ENCODE measurements around the gene PAQR9. TPM values are rescaled to one million over a fixed set of nuclear protein-coding genes. Genes with fewer than 3 reads are reported as not detected.

The PAQR9 gene
- total and polyA plus RNA-seq, 9 of the 15 experiments (the other 6 are each of a cell fraction or from before 2014, with no cell fraction given): 0.04 to 0.58 (median 0.22) TPM

- peak in 1 of 2 experiments; percentile 31; a peak in 2 of 4 replicates for TF ChIP-seq RAD21 (CRISPR knock-in tag; conservative IDR thresholded peaks at IDR 0.05 in 1 of 2, IDR thresholded peaks at IDR 0.05 in 1 of 2)
- peak in 1 of 3 experiments; percentile 68 for TF ChIP-seq YY1 (IDR thresholded peaks at IDR 0.05; ENCODE audit: borderline replicate concordance in 1 of 3, control insufficient read depth in 1 of 3, extremely low read depth in 1 of 3, insufficient read depth in 3 of 3, insufficient read length in 1 of 3, insufficient replicate concordance in 2 of 3, low read depth in 1 of 3, low read length in 2 of 3)
- no peak for TF ChIP-seq GTF2F1 (IDR thresholded peaks at IDR 0.05; ENCODE audit: low read depth, low read length)
- TF ChIP-seq BRD9 (IDR thresholded peaks at IDR 0.05; ENCODE audit: low read depth, partially characterized antibody): no peak
- TF ChIP-seq ARID1B (IDR thresholded peaks at IDR 0.05): 0 out of 2 replicates have a peak, but pooled peaks have one; percentile 28
- no peak for TF ChIP-seq CREBBP (IDR thresholded peaks at IDR 0.05; ENCODE audit: low read depth, low read length)
- no peak for TF ChIP-seq TCF7 (IDR thresholded peaks at IDR 0.05; ENCODE audit: borderline replicate concordance)
- no peak for TF ChIP-seq ZNF445 (CRISPR knock-in tag; IDR thresholded peaks at IDR 0.05; ENCODE audit: low read depth)
- TF ChIP-seq HCFC1 (IDR thresholded peaks at IDR 0.05; ENCODE audit: low read depth, low read length): no peak
- no peak for TF ChIP-seq SIX5 (IDR thresholded peaks at IDR 0.05; ENCODE audit: borderline replicate concordance in 1 of 2, insufficient read depth in 1 of 2, low read depth in 1 of 2, low read length in 2 of 2)
- TF ChIP-seq ZNF511 (CRISPR knock-in tag; IDR thresholded peaks at IDR 0.05): no peak
- no peak for TF ChIP-seq ZNF24 (IDR thresholded peaks at IDR 0.05)
- no peak for TF ChIP-seq EP400 (IDR thresholded peaks at IDR 0.05)
- TF ChIP-seq BCL6 (CRISPR knock-in tag; IDR thresholded peaks at IDR 0.05): no peak
- TF ChIP-seq ZNF592 (IDR thresholded peaks at IDR 0.05): 0 out of 2 replicates have a peak, but pooled peaks have one; percentile 20
- no peak for TF ChIP-seq COPS2 (conservative IDR thresholded peaks at IDR 0.05)
- TF ChIP-seq ZFP36 (IDR thresholded peaks at IDR 0.05; ENCODE audit: low read depth, low read length, partially characterized antibody): no peak
- TF ChIP-seq NFRKB (IDR thresholded peaks at IDR 0.05; ENCODE audit: low read depth): no peak
- no peak for TF ChIP-seq ETV6 (IDR thresholded peaks at IDR 0.05; ENCODE audit: borderline replicate concordance in 1 of 2, low read depth in 2 of 2, low read length in 1 of 2)
- no peak for TF ChIP-seq ETV6 (CRISPR knock-in tag; IDR thresholded peaks at IDR 0.05; ENCODE audit: borderline replicate concordance)
- TF ChIP-seq E2F1 (CRISPR knock-in tag; IDR thresholded peaks at IDR 0.05): no peak
- TF ChIP-seq MBD2 (IDR thresholded peaks at IDR 0.05; ENCODE audit: borderline replicate concordance, low read depth): no peak
- TF ChIP-seq MEF2A (IDR thresholded peaks at IDR 0.05; ENCODE audit: control insufficient read depth, low read depth, low read length): peak; percentile 71; the same call in 1 of the 2 replicates
- no peak for TF ChIP-seq NFIX (CRISPR knock-in tag; IDR thresholded peaks at IDR 0.05; ENCODE audit: low read depth)
Observed at GRCh38 chr3:142958707-142959106, 4.8 kb downstream of the PAQR9 start (continued).

All from K562 (cell line).